Mesothelial cell of epicardium (in vitro differentiated cells): ENCODE measurements around the gene APMAP. TPM values are rescaled to one million over a fixed set of nuclear protein-coding genes. Genes with fewer than 3 reads are reported as not detected.

ENCODE experiments used
- DNase-seq, 2 experiments: peaks; one replicate each; pipeline ENCODE4 v3.0.0; 2021; ENCODE audit warnings: low spot score in 2 of 2; ENCODE audit not compliant: unreplicated experiment in 2 of 2
- H3K27ac Mint-ChIP-seq: 2 replicates; pipeline ENCODE4 v1.8.0; 2021; ENCODE audit warnings: mixed read lengths
- H3K27me3 Mint-ChIP-seq: 2 replicates; pipeline ENCODE4 v1.8.0; 2021; ENCODE audit warnings: low read depth, mixed read lengths
- H3K36me3 Mint-ChIP-seq: 2 replicates; pipeline ENCODE4 v1.8.0; 2021; ENCODE audit warnings: mixed read lengths
- H3K4me1 Mint-ChIP-seq: 2 replicates; pipeline ENCODE4 v1.8.0; 2021; ENCODE audit warnings: mixed read lengths
- H3K4me3 Mint-ChIP-seq: 2 replicates; pipeline ENCODE4 v1.8.0; 2021; ENCODE audit warnings: mild to moderate bottlenecking, moderate library complexity, mixed read lengths
- H3K9me3 Mint-ChIP-seq: 2 replicates; pipeline ENCODE4 v1.8.0; 2021; ENCODE audit warnings: mixed read lengths
- CTCF ChIP-seq: fragments of 200-600 bp; sonication (generic); IDR thresholded peaks from one replicate; pipeline ENCODE4 v1.5.0; 2021; ENCODE audit warnings: antibody characterized with exemption; ENCODE audit not compliant: unreplicated experiment
- total RNA-seq: library from RNA; stranded (reverse); gene quantifications from 3 replicates; pipeline ENCODE4 v1.2.1, GENCODE V29; 2021

APMAP gene
- total RNA-seq, 1 donor from 2014 or later: 77.4 TPM

- H3K4me3 Mint-ChIP-seq: no peak overlapping the region
- peaks cover 7% of the 10 kb centered on the region for H3K9me3 Mint-ChIP-seq
- H3K4me1 Mint-ChIP-seq: no peaks in the 10 kb centered on the region
- peaks cover 7% of the 10 kb centered on the region for H3K27me3 Mint-ChIP-seq
- H3K27ac Mint-ChIP-seq: no peak overlapping the region
- no peak for TF ChIP-seq CTCF
- H3K36me3 Mint-ChIP-seq: no peaks in the 10 kb centered on the region
- no peak for DNase-seq
Observed at GRCh38 chr20:24952376-24953208, 40.0 kb downstream of the APMAP start.

DNA sequence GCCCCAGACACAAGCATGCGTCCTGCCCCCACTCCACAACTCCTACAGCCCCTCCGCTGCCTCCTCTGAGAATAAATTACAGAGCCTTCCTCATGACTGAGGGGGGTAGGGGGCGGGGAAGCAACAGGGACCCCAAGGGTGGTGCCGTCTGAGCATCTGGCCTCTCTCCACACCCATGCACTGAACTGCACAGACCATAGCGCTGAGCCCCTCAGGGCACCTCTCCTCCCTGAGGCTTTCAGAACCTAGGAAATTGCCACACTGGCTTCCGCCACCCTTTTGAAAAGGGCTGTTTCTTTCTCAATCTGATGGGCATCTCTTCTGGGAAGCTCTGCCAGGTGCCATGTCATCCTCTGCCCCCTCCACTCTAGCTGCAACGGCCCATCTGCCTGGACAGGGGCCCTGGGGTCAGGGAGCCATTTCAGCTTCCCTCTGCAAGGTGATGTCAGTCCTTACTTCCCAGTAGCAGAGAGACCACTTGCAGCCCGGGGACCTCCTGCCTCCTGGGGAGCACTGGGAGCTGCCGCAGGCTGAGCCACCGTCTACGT lies 40.9 kb downstream of the APMAP start:
- H3K27me3 Mint-ChIP-seq: peaks cover 7% of the 10 kb centered on the region
- H3K36me3 Mint-ChIP-seq: no peaks in the 10 kb centered on the region
- H3K27ac Mint-ChIP-seq: no peak overlapping the region
- TF ChIP-seq CTCF: no peak
- no peak for DNase-seq
- no peaks in the 10 kb centered on the region for H3K4me1 Mint-ChIP-seq
- H3K9me3 Mint-ChIP-seq: peaks cover 16% of the 10 kb centered on the region
- no peak overlapping the region for H3K4me3 Mint-ChIP-seq

GRCh38 chr20:24950836-24951525 lies 41.6 kb downstream of the APMAP start:
- H3K4me3 Mint-ChIP-seq: no peak overlapping the region
- DNase-seq: no peak
- H3K27me3 Mint-ChIP-seq: peaks cover 7% of the 10 kb centered on the region
- no peaks in the 10 kb centered on the region for H3K36me3 Mint-ChIP-seq
- H3K9me3 Mint-ChIP-seq: peaks cover 21% of the 10 kb centered on the region
- no peaks in the 10 kb centered on the region for H3K4me1 Mint-ChIP-seq
- H3K27ac Mint-ChIP-seq: no peak overlapping the region
- TF ChIP-seq CTCF: no peak

DNA sequence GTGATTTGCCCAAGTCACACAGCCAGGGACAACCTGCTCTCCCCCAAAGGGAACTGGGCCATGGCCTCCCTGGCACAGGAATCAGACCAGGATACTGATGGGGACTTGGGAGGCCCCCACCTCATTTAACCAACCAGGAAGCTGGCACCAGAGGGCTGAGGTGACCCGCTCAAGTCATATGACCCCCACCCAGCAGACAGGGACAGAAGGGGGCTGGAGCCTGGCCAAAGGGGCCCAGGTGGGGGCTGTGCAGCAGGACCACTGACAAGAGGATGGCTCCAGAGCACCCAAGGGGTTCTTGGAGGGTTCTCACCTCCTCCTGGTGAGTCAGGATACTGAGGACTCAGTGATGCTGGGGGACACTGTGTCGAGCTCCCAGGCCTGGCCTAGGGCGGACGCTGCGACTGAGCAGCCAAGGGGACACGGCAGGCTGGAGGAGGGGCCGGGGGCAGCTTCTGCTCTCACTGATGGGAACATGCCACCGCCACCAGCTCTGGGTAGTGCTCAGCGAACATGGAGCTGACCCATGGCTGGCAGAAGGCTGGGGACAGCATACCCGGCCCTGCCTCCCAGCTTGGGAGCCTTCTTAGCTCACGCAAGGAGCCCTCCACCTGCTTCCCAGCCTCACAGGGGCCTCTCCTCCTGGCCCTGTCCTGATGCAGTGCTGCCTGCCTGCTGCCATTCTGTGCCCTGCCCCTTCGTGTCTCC lies 42.3 kb downstream of the APMAP start:
- no peak for TF ChIP-seq CTCF
- Mint-ChIP-seq H3K9me3 (peaks cover 28% of the 10 kb centered on the region), H3K27ac (no peak overlapping the region), H3K4me1 (no peaks in the 10 kb centered on the region), H3K27me3 (peaks cover 7% of the 10 kb centered on the region), H3K36me3 (peaks cover 1% of the 10 kb centered on the region), H3K4me3 (no peak overlapping the region)
- no peak for DNase-seq

DNA sequence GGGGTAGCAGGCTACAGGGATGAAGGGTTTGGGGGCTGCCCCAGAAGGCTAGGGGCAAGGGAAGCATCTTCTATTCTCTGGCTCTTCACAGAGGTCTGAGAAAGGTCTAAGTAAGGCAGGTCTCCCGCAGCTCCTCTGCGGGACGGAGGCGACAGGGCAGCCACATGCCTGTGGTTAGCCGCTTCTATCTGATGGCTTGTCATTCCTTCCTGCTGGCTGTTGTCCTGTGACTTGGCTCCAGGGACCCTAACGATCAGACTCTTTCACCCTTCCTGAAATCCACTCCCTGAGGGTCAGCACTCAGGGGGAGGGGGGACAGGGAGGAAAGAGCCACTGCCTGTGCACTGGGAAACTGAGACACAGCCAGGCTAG lies 42.8 kb downstream of the APMAP start:
- Mint-ChIP-seq H3K36me3 (peaks cover 1% of the 10 kb centered on the region), H3K9me3 (peaks cover 34% of the 10 kb centered on the region), H3K27me3 (peaks cover 7% of the 10 kb centered on the region), H3K4me1 (no peaks in the 10 kb centered on the region), H3K4me3 (no peak overlapping the region), H3K27ac (no peak overlapping the region)
- DNase-seq: no peak
- TF ChIP-seq CTCF: no peak
